Liver (tissue), 9 donors: ENCODE measurements around the gene PTK7. TPM values are rescaled to one million over a fixed set of nuclear protein-coding genes. Genes with fewer than 3 reads are reported as not detected.

Source experiments
- DNase-seq: peaks from one replicate; pipeline ENCODE4 v3.0.0-alpha.2; 2017; ENCODE audit warnings: low spot score
- H3K27ac ChIP-seq, 2 donors: one replicate each; pipeline ENCODE4 v1.7.0; 2013; ENCODE audit warnings: inconsistent platforms in 2 of 2, low read length in 2 of 2, control low read depth in 1 of 2, low read depth in 1 of 2, mild to moderate bottlenecking in 1 of 2
- H3K27me3 ChIP-seq, 4 donors: one replicate each; pipeline versions ENCODE4 v1.6.1 to v1.7.0; 2013; ENCODE audit warnings: low read length in 3 of 4, inconsistent platforms in 1 of 4, mild to moderate bottlenecking in 1 of 4, moderate library complexity in 1 of 4; ENCODE audit not compliant: control insufficient read depth in 4 of 4, insufficient read depth in 4 of 4
- H3K36me3 ChIP-seq, 4 donors: one replicate each; pipeline versions ENCODE4 v1.6.1 to v1.7.0; 2013; ENCODE audit warnings: low read length in 3 of 4, mild to moderate bottlenecking in 3 of 4, low read depth in 1 of 4, moderate library complexity in 1 of 4; ENCODE audit not compliant: control insufficient read depth in 4 of 4, insufficient read depth in 3 of 4
- H3K4me1 ChIP-seq, 4 donors: one replicate each; pipeline versions ENCODE4 v1.6.1 to v1.7.0; 2013; ENCODE audit warnings: low read length in 3 of 4, mild to moderate bottlenecking in 3 of 4, moderate library complexity in 1 of 4; ENCODE audit not compliant: control insufficient read depth in 4 of 4, insufficient read depth in 4 of 4
- H3K4me3 ChIP-seq, 3 donors: one replicate each; pipeline versions ENCODE4 v1.6.1 to v1.7.0; 2013; ENCODE audit warnings: low read length in 3 of 3, control low read depth in 1 of 3, low read depth in 1 of 3, mild to moderate bottlenecking in 1 of 3
- H3K9ac ChIP-seq, 2 donors: one replicate each; pipeline ENCODE4 v1.7.0; 2013; ENCODE audit warnings: low read length in 2 of 2, mild to moderate bottlenecking in 2 of 2, moderate library complexity in 2 of 2, control low read depth in 1 of 2, low read depth in 1 of 2
- H3K9me3 ChIP-seq, 4 donors: one replicate each; pipeline versions ENCODE4 v1.6.1 to v1.7.0; 2013; ENCODE audit warnings: low read length in 3 of 4; ENCODE audit not compliant: control insufficient read depth in 4 of 4
- CTCF ChIP-seq: fragments of 150-350 bp; IDR thresholded peaks from 2 replicates; pipeline ENCODE4 v1.5.1; 2017; ENCODE audit warnings: improper control_type of control experiment, low read depth, low read length; ENCODE audit not compliant: missing input control
- EGR1 ChIP-seq, 2 donors: IDR thresholded peaks; 2 replicates each; pipeline ENCODE4 v1.6.1; 2016 to 2018; ENCODE audit warnings: antibody characterized with exemption in 2 of 2, low read depth in 2 of 2
- FOXA1 ChIP-seq: IDR thresholded peaks from 2 replicates; pipeline ENCODE4 v1.6.1; 2016; ENCODE audit warnings: antibody characterized with exemption
- FOXA2 ChIP-seq: IDR thresholded peaks from 2 replicates; pipeline ENCODE4 v1.6.1; 2016; ENCODE audit warnings: antibody characterized with exemption
- HNF4A ChIP-seq, 2 donors: conservative IDR thresholded peaks; 2 replicates each; pipeline ENCODE4 v1.6.1; 2016; ENCODE audit warnings: antibody characterized with exemption in 2 of 2, mild to moderate bottlenecking in 2 of 2
- HNF4G ChIP-seq: IDR thresholded peaks from 2 replicates; pipeline ENCODE4 v1.6.1; 2016; ENCODE audit warnings: antibody characterized with exemption
- MAX ChIP-seq: IDR thresholded peaks from 2 replicates; pipeline ENCODE4 v1.6.1; 2016; ENCODE audit warnings: antibody characterized with exemption
- NR2F2 ChIP-seq: IDR thresholded peaks from 2 replicates; pipeline ENCODE4 v1.6.1; 2016; ENCODE audit warnings: antibody characterized with exemption
- RAD21 ChIP-seq, 2 donors: IDR thresholded peaks; 2 replicates each; pipeline ENCODE4 v1.6.1; 2016; ENCODE audit warnings: antibody characterized with exemption in 2 of 2, mild to moderate bottlenecking in 2 of 2
- SP1 ChIP-seq: IDR thresholded peaks from 2 replicates; pipeline ENCODE4 v1.6.1; 2018; ENCODE audit warnings: antibody characterized with exemption, mild to moderate bottlenecking
- TAF1 ChIP-seq: conservative IDR thresholded peaks from 2 replicates; pipeline ENCODE4 v1.6.1; 2016; ENCODE audit warnings: antibody characterized with exemption, mild to moderate bottlenecking
- YY1 ChIP-seq: IDR thresholded peaks from 2 replicates; pipeline ENCODE4 v1.6.1; 2016; ENCODE audit warnings: antibody characterized with exemption, mild to moderate bottlenecking
- WGBS: extraction: QIAGEN DNeasy Blood & Tissue Kit; methylation state at CpG from one replicate; pipeline ENCODE4 v1.1.7; 2013; 5-methylcytosine and 5-hydroxymethylcytosine counted together
- polyA plus RNA-seq, 2 donors: library from polyadenylated mRNA; stranded (reverse) in 1 of 2; unstranded in 1 of 2; fragments of 200-250 nt in 1 of 2; fragments of >200 nt in 1 of 2; fragmentation: Nextera tagmentation in 1 of 2; extraction: Ambion mirVana in 1 of 2; gene quantifications; one replicate each; pipeline versions ENCODE4 v1.2.1 to v1.2.3, GENCODE V29; 2013 to 2015
- total RNA-seq, 2 donors: library from RNA; depleted of rRNA; stranded (reverse); fragments of >200 nt; gene quantifications; one replicate each; pipeline ENCODE4 v1.2.3, GENCODE V29; 2014
- TF ChIP-seq, protein P1 (sequence below): IDR thresholded peaks from 2 replicates; pipeline ENCODE4 v1.6.1; 2016; ENCODE audit warnings: antibody characterized with exemption
- TF ChIP-seq, protein P2 (sequence below): IDR thresholded peaks from 2 replicates; pipeline ENCODE4 v1.6.1; 2016; ENCODE audit warnings: antibody characterized with exemption
- donor health status: healthy.
- donor health status: healthy.
- donor health status: healthy.
- donor health status: healthy.
- donor health status: healthy.

Gene PTK7
- total and polyA plus RNA-seq, 4 donors, result 0.67 to 10.5 (median 1.3) TPM

DNA sequence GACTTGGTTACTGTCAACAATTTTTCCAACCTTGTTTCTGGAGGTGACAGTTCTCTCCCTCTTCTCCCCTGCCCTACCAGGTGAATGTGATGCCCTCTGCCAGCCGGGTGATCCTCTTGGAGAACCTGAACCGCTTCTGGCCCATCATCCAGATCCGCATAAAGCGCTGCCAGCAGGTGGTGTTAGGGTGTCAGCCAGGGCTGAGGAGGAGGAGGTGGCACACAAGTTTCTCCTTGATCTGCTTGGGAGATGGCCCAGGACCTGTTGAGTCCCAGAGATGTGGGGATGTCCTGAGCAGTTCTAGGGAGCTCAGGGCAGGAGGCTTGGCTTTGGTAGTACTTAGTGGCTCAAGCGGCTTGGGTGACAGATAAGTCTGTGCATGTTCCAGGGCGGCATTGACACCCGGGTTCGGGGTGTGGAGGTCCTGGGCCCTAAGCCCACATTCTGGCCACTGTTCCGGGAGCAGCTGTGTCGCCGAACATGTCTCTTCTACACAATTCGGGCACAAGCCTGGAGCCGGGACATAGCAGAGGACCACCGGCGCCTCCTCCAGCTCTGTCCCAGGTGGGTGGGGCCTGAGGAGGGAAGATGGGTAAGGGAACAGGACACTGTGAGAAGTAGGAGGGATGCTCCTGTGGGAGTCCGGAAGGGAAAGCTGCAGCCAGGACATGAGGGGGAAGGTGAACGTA is 127.1 kb downstream of the PTK7 start:
- no peaks in the 10 kb centered on the region for H3K27me3 ChIP-seq
- peaks cover 3 to 31% (median 17%) of the 10 kb centered on the region in 4 donors for H3K36me3 ChIP-seq
- H3K4me3 ChIP-seq, result no peak overlapping the region
- TF ChIP-seq HNF4G, result no peak
- TF ChIP-seq FOXA2, result no peak
- H3K9ac ChIP-seq, result no peak overlapping the region
- H3K27ac ChIP-seq, result no peak overlapping the region
- DNase-seq, result no peak
- H3K4me1 ChIP-seq, result no peaks in the 10 kb centered on the region
- no peaks in the 10 kb centered on the region for H3K9me3 ChIP-seq
- WGBS, result 96% methylated on average over 17 of the region's 17 CpGs

- TF ChIP-seq HNF4A (conservative IDR thresholded peaks at IDR 0.05), result no peak
- TF ChIP-seq NR2F2, result no peak
- no peak for TF ChIP-seq TAF1
- Histone ChIP-seq H3K9ac (no peak overlapping the region), H3K27me3 (no peaks in the 10 kb centered on the region), H3K9me3 (no peaks in the 10 kb centered on the region), H3K36me3 (peaks cover 0 to 29% (median 16%) of the 10 kb centered on the region in 4 donors), H3K4me1 (no peaks in the 10 kb centered on the region), H3K27ac (no peak overlapping the region), H3K4me3 (no peak overlapping the region)
- no peak for DNase-seq
- 97% methylated on average over 8 of the region's 8 CpGs for WGBS
Measured at GRCh38 chr6:43203718-43204095, 127.6 kb downstream of the PTK7 start.

DNA sequence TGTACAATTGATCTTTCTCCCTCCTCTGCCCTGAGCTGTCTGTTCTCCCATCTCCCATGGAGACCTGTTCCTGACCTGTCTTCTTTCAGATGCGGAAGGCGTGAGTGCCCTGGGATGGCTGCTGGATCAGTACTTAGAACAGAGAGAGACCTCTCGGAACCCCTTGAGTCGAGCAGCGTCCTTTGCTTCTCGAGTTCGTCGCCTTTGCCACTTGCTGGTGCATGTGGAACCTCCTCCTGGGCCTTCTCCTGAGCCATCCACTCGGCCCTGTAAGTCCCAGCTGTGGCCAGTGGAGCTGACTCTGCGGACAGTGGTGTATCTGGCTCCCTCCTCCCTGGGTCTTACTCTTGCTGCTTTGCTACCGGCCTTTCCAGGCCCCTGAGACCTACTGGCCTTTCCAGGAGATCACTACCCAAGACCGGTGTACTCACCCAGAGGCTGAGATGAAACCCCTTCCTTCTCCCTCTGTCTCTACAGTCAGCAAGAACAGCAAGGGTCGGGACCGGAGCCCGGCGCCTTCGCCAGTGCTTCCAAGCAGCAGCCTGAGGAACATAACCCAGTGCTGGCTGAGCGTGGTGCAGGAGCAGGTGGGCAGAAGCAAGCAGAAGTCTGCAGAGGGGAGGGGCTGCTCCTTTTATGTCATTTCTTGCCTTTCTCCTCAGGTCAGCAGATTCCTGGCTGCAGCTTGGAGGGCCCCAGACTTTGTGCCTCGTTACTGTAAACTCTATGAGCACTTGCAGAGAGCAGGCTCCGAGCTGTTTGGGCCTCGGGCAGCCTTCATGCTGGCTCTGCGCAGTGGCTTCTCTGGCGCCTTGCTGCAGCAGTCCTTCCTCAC is 128.4 kb downstream of the PTK7 start:
- H3K4me3 ChIP-seq, result no peak overlapping the region
- H3K9ac ChIP-seq, result no peak overlapping the region
- H3K4me1 ChIP-seq, result no peaks in the 10 kb centered on the region
- H3K27me3 ChIP-seq, result no peaks in the 10 kb centered on the region
- peaks cover 0 to 25% (median 12%) of the 10 kb centered on the region in 4 donors for H3K36me3 ChIP-seq
- DNase-seq, result no peak
- H3K9me3 ChIP-seq, result no peaks in the 10 kb centered on the region
- 97% methylated on average over 23 of the region's 23 CpGs for WGBS
- no peak for TF ChIP-seq FOXA2
- TF ChIP-seq YY1, result no peak
- H3K27ac ChIP-seq, result no peak overlapping the region

- peaks cover 0 to 14% (median 6%) of the 10 kb centered on the region in 4 donors for H3K36me3 ChIP-seq
- TF ChIP-seq EGR1 (IDR thresholded peaks at IDR 0.05; ENCODE audit: low read depth in 2 of 2) (no peak), CTCF (no peak), MAX (no peak), NR2F2 (no peak), HNF4G (no peak), SP1 (no peak), YY1 (no peak), FOXA2 (no peak), FOXA1 (no peak), RAD21 (IDR thresholded peaks at IDR 0.05) (no peak)
- TF ChIP-seq, protein P1, sequence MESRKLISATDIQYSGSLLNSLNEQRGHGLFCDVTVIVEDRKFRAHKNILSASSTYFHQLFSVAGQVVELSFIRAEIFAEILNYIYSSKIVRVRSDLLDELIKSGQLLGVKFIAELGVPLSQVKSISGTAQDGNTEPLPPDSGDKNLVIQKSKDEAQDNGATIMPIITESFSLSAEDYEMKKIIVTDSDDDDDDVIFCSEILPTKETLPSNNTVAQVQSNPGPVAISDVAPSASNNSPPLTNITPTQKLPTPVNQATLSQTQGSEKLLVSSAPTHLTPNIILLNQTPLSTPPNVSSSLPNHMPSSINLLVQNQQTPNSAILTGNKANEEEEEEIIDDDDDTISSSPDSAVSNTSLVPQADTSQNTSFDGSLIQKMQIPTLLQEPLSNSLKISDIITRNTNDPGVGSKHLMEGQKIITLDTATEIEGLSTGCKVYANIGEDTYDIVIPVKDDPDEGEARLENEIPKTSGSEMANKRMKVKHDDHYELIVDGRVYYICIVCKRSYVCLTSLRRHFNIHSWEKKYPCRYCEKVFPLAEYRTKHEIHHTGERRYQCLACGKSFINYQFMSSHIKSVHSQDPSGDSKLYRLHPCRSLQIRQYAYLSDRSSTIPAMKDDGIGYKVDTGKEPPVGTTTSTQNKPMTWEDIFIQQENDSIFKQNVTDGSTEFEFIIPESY, result no peak
- TF ChIP-seq, protein P2, sequence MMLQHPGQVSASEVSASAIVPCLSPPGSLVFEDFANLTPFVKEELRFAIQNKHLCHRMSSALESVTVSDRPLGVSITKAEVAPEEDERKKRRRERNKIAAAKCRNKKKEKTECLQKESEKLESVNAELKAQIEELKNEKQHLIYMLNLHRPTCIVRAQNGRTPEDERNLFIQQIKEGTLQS, result no peak
- no peak overlapping the region for H3K9ac ChIP-seq
- no peak for DNase-seq
- no peaks in the 10 kb centered on the region for H3K27me3 ChIP-seq
- no peak overlapping the region for H3K27ac ChIP-seq
- H3K9me3 ChIP-seq, result no peaks in the 10 kb centered on the region
- no peaks in the 10 kb centered on the region for H3K4me1 ChIP-seq
- no peak overlapping the region for H3K4me3 ChIP-seq
- 95% methylated on average over 10 of the region's 10 CpGs for WGBS
Measured at GRCh38 chr6:43205849-43206248, 129.7 kb downstream of the PTK7 start.
